Measurements from ENCODE around the gene PLPPR2.
"Not testable (repeated sequence)": the region's sequence is repeated elsewhere in the genome, so short reads cannot be mapped to it uniquely, and the experiment has no call there.

Gene PLPPR2

DNA sequence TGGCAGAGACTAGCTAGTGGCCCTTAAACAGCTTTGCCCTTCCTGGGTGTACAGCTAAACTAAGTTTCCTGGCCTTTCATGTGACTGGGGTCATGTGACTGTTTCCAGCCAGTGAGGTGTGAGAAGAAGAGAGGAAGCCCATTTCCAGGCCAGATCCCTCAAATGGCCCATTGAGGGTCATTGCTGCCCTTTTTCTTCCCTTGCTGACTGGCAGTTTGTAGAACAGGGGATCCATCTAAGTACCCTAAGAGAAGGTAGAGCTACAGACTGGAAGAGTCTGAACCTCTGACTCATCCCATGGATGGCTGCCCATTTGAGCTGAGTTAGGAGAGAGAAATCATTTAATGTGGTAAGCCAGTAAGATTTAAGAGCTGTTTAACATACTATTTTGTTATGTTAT lies 22.0 kb downstream of the PLPPR2 start:
- no peak for TF ChIP-seq POLR2A (IDR thresholded peaks at IDR 0.05; ENCODE audit: low read depth, low read length)
- no peak for TF ChIP-seq TAF1 (IDR thresholded peaks at IDR 0.05; ENCODE audit: borderline replicate concordance, low read depth, low read length)
- no peak for TF ChIP-seq POLR2AphosphoS5 (IDR thresholded peaks at IDR 0.05; ENCODE audit: low read depth, low read length)
- FAIRE-seq (no peak), DNase-seq (ENCODE audit: insufficient read length) (no peak)

DNA sequence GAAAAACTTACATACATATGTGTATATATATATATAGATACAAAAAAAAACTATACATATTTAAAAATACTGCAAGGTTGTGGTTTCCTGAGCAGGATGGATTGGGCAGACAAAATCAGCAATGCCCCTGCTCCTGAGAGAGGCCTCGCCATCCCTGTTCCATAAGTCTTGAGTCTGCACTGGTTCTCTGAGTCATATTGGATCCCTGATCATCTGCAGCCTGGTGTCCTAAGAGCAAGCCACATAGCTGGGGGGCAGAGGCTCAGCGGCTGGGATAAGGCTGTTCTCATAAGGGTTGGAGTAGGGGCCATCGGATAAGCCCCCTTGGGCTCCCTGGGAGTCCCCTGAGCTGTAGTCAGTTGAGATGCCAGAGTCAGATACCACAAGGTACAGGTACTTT lies 22.5 kb downstream of the PLPPR2 start:
- TF ChIP-seq POLR2AphosphoS5 (IDR thresholded peaks at IDR 0.05; ENCODE audit: low read depth, low read length) (no peak), TAF1 (IDR thresholded peaks at IDR 0.05; ENCODE audit: borderline replicate concordance, low read depth, low read length) (no peak), POLR2A (IDR thresholded peaks at IDR 0.05; ENCODE audit: low read depth, low read length) (no peak)
- FAIRE-seq (no peak), DNase-seq (ENCODE audit: insufficient read length) (no peak)

DNA sequence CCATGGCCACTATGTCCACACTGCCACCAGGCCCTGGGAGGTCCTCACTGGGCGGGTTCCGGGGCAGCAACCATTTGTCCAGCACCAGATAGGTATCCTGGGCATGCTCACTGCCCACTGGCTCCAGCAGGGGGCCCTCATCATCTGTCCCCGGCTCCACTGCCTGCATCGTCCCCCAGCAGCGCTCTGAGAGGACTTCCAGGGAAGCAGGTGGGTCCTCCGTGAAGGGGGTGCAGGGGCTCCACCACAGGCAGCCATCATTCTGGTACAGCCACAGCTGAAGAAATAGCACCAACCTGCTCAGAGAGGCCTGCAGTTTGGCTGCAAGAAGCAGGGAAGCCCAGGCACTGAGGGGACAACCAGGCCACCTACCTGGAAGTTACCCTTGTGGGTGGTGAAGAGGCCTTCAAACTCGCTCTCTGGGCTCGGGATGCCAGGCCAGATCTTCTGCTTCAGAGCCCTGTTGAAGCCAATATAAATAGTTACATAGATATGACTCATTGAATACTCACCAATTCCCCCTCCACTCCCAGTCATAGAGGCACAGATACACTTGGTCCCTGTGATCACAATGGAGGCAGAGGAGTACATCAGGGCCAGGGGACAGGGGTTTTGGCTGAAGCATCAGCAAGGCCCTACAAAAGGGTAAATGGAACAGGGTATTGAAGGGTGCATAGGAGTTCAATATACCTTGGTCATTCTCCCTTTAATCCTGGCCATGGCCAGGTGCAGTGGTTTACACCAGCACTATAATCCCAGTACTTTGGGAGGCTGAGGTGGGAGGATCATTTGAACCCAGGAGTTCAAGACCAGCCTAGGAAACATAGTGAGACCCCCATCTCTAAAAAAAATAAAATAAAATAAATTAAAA lies 23.3 kb downstream of the PLPPR2 start:
- DNase-seq (ENCODE audit: insufficient read length) (no peak), FAIRE-seq (no peak)
- TF ChIP-seq TAF1 (IDR thresholded peaks at IDR 0.05; ENCODE audit: borderline replicate concordance, low read depth, low read length) (no peak), POLR2AphosphoS5 (IDR thresholded peaks at IDR 0.05; ENCODE audit: low read depth, low read length) (no peak), POLR2A (IDR thresholded peaks at IDR 0.05; ENCODE audit: low read depth, low read length) (no peak)

DNA sequence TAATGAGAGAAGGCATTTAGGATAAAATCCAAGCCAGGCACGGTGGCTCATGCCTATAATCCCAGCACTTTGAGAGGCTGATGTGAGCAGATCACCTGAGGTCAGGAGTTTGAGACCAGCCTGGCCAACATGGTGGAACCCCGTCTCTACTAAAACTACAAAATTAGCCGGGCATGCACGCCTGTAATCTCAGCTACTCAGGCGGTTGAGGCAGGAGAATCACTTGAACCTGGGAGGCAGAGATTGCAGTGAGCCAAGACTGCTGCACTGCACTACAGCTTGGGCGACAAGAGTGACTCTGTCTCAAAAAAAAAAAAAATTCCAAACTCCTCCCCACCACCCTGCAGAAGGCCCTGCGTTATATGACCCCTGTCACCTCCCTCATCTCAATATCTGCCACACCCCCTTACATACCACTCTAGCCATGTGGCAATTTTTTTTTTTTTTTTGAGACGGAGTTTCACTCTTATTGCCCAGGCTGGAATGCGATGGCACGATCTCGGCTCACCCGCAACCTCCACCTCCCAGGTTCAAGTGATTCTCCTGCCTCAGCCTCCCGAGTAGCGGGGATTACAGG lies 24.1 kb downstream of the PLPPR2 start:
- FAIRE-seq; DNase-seq (ENCODE audit: insufficient read length): not testable (repeated sequence)

DNA sequence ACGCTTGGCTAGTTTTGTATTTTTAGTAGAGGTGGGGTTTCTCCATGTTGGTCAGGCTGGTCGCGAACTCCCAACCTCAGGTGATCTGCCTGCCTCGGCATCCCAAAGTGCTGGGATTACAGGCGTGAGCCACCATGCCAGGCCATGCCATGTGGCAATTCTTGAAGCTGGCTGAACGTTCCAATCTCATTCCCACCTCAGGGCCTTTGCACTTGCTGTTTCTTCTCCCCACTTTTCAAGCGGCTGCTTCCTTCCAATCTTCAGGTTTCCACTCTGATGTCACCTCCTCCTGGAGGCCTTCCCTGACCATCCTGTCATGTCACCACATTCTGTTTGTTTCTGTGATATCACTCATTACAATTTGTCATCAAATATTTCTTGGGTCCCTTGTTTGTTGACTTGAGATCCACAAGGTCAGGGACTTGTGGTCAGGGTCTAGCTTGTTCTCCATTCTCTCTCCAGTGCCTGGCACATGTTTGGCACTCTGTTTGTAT lies 24.7 kb downstream of the PLPPR2 start:
- no peak for TF ChIP-seq POLR2A (IDR thresholded peaks at IDR 0.05; ENCODE audit: low read depth, low read length)
- no peak for TF ChIP-seq TAF1 (IDR thresholded peaks at IDR 0.05; ENCODE audit: borderline replicate concordance, low read depth, low read length)
- no peak for TF ChIP-seq POLR2AphosphoS5 (IDR thresholded peaks at IDR 0.05; ENCODE audit: low read depth, low read length)
- DNase-seq (ENCODE audit: insufficient read length) (no peak), FAIRE-seq (no peak)

DNA sequence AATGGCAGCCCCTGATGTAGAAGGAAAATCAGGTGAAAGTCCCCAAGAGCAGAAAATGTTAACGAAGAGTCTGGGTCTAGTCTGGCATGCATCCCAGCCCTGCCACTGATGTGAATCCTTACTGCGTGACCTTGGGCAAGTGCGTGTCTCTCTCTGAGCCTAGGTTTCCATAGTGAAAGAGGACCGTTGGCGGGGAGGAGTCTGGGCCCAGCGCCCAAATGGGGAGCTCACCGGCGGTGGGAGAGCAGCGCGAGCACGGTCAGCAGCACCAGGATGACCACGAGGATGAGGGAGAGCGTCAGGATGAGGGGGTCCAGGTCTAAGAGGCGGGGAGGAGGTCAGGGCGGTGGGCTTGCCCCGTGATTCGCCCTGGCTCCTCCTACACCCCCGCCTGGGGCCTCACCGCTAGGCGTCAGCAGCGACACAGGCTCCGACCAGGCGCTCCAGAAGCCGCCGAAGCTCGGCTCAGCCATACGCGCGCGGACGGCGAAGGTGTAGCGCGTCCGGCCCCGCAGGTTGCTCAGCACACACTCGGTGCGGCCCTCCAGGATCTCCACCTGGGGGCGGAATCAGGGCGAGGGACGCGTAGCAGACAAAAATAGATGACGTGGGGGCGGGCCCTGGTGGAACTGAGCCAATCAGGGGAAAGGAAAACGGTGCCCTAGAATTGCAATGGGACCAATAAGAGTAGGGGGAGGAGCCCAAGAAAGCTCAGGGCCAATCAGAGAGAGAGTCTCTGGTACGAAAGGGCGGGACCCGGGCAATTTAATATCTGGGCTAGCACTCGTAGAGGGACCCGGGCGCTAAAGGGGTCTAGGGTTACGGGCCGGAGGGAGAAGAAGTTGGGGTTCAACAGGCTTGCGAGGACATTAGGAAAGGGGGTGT lies 25.7 kb downstream of the PLPPR2 start:
- DNase-seq (ENCODE audit: insufficient read length) (peak; percentile 98), FAIRE-seq (no peak)
- peak; percentile 77; the same call in 1 of the 2 replicates for TF ChIP-seq POLR2A (IDR thresholded peaks at IDR 0.05; ENCODE audit: low read depth, low read length)
- TF ChIP-seq TAF1 (IDR thresholded peaks at IDR 0.05; ENCODE audit: borderline replicate concordance, low read depth, low read length): no peak
- peak; percentile 76 for TF ChIP-seq POLR2AphosphoS5 (IDR thresholded peaks at IDR 0.05; ENCODE audit: low read depth, low read length)

DNA sequence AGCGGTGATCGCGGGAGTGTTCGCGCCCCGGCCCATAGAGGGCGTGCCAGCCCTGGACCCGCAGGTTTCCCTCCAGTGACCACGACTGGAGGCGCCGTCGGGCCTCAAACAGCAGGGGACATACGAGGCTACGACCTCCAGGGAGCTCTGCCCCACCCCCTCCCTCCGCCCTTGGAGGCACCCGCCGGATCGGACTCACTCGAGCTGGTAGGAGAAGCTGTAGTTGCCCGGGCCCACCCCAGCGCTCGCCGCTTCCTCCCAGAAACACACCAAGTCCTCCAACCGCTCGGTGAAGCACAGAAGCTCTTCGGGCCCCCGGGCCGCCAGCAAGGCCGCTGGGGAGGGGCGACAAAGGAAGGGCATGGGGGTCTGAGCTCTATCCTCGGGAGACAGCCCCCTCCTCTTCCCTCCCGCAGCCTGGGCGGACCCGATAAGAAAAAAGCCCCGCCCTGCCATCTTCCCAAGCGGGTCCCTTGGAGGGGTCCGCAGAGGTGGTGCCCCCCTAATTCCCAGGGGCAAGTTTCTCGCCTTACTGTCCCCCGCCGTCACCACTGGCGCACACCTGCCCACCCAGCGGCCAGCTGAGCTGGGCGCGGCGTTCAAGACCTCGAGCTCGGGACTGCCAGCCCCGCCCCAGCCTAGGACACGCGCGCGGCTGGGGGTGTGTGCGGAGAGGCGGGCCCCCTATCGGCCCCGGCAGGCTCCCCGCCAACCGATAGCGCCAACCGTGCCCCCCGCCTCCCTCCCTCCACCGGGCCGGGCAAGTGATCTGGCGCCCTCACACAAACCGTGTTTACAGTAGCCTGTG lies 27.9 kb downstream of the PLPPR2 start:
- FAIRE-seq (no peak), DNase-seq (ENCODE audit: insufficient read length) (peak; percentile 39)
- TF ChIP-seq TAF1 (IDR thresholded peaks at IDR 0.05; ENCODE audit: borderline replicate concordance, low read depth, low read length) (no peak), POLR2A (IDR thresholded peaks at IDR 0.05; ENCODE audit: low read depth, low read length) (no peak), POLR2AphosphoS5 (IDR thresholded peaks at IDR 0.05; ENCODE audit: low read depth, low read length) (no peak)

DNA sequence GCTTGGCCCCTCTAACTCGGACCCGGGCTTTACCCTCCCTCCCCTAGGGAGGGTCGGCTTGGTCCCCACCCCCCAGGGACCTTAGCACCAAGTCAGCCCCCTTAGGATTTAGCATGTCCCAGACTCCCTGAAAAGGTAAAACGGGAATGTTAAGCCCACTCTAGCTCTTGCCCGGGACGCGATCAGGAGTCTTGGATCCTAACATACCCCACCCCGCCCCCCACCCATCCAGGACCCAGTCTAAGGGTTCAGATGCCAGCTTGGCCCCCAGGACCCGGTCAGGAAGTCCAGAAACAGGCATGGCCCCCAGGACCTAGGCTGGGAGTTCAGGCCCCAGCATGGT lies 28.4 kb downstream of the PLPPR2 start:
- no peak for FAIRE-seq

DNA sequence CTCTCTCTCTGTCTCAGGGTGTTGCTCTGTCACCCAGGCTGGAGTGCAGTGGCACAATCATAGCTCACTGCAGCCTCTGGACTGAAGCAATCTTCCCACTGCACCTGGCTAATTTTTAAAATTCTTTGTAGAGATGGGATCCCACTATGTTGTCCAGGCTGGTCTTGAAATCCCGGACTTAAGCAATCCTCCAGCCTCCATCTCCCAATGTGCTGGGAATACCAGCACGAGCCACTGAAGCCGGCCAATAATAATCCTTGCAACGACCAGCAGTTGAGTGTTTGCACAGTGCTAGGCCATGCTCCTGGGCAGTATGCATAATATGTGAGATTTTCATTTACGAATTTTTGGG lies 29.5 kb downstream of the PLPPR2 start:
- DNase-seq (ENCODE audit: insufficient read length): no peak
- FAIRE-seq: no peak
- TF ChIP-seq TAF1 (IDR thresholded peaks at IDR 0.05; ENCODE audit: borderline replicate concordance, low read depth, low read length): no peak

More for the DNA sequence above, 28.4 kb downstream of the PLPPR2 start:
- DNase-seq (ENCODE audit: insufficient read length): no peak
- TF ChIP-seq POLR2AphosphoS5 (IDR thresholded peaks at IDR 0.05; ENCODE audit: low read depth, low read length) (no peak), POLR2A (IDR thresholded peaks at IDR 0.05; ENCODE audit: low read depth, low read length) (no peak)

DNA sequence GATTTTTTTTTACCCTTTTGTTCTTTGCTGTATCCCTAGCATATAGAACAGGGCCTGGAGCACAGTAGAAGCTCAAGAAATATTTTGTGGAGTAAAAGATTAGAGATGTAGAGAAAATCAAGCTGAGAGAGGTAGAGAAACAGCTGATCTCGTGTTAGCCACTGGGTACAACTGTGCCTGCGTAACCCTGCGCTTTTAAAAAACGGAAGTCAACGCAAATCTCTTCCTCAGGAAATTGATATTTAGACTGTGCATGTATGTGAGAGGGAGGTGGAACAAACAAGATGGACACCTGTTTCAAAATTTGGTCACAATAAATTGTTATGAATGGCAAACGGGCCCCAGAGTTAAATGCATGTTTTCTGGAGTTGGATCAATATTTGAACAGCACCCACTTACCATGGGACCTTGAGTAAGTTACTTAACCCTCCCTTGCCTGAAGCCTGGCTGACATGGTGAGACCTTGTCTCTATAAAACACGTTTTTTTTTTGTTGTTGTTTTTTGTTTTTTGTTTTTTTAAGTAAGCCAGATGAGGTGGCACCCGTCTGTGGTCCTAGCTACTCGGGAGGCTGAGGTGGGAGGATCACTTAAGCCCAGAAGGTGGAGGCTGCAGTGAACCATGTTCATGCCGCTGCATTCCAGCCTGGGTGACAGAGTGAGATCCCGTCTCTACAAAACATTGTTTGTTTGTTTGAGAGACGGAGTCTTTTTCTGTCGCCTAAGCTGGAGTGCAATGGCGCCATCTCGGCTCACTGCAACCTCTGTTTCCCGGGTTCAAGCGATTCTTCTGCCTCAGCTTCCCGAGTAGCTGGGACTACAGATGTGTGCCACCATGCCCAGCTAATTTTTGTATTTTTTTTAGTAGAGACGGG lies 32.2 kb downstream of the PLPPR2 start:
- DNase-seq (ENCODE audit: insufficient read length) (no peak), FAIRE-seq (no peak)
- TF ChIP-seq TAF1 (IDR thresholded peaks at IDR 0.05; ENCODE audit: borderline replicate concordance, low read depth, low read length) (no peak), POLR2AphosphoS5 (IDR thresholded peaks at IDR 0.05; ENCODE audit: low read depth, low read length) (no peak), POLR2A (IDR thresholded peaks at IDR 0.05; ENCODE audit: low read depth, low read length) (no peak)

Data from GM12892 (cell line).